NCI-H524 (cell line): ENCODE results near the gene EEF1G.
"Not testable (repeated sequence)": the region's sequence is repeated elsewhere in the genome, so short reads cannot be mapped to it uniquely, and the experiment has no call there.

ENCODE experiments used
- DNase-seq, 2 experiments: peaks; one replicate each; lab custom pipeline; 2025; lab: John Stamatoyannopoulos, UW

The EEF1G gene

GRCh38 chr11:62577046-62577714 lies 3.5 kb upstream of the EEF1G start:
- DNase-seq: no peak

- DNase-seq: no peak
Measured at GRCh38 chr11:62575837-62576236, 2.1 kb upstream of the EEF1G start.

- DNase-seq: no peak
Measured at GRCh38 chr11:62575156-62575555, 1.5 kb upstream of the EEF1G start.

GRCh38 chr11:62574363-62575071 lies 826 bp upstream of the EEF1G start:
- DNase-seq: peak in 1 of 2 experiments; percentile 73

- DNase-seq: peak in 1 of 2 experiments; percentile 37
Measured at GRCh38 chr11:62573006-62573591, 592 bp downstream of the EEF1G start.

- no peak for DNase-seq
Measured at GRCh38 chr11:62572431-62572830, 1.3 kb downstream of the EEF1G start.

- DNase-seq: not testable (repeated sequence)
Measured at GRCh38 chr11:62571493-62571892, 2.2 kb downstream of the EEF1G start.

GRCh38 chr11:62570903-62571302 lies 2.8 kb downstream of the EEF1G start:
- not testable (repeated sequence) for DNase-seq

GRCh38 chr11:62569611-62570010 lies 4.1 kb downstream of the EEF1G start:
- no peak for DNase-seq

- DNase-seq: no peak
Measured at GRCh38 chr11:62567018-62567633, 6.6 kb downstream of the EEF1G start.

- DNase-seq: no peak
Measured at GRCh38 chr11:62566247-62566646, 7.4 kb downstream of the EEF1G start.

- DNase-seq: no peak
Measured at GRCh38 chr11:62565100-62565802, 8.4 kb downstream of the EEF1G start.

GRCh38 chr11:62561677-62562230 lies 11.9 kb downstream of the EEF1G start:
- not testable (repeated sequence) for DNase-seq

GRCh38 chr11:62560566-62561103 lies 13.1 kb downstream of the EEF1G start:
- DNase-seq: peak; percentile 29 to 70

- DNase-seq: not testable (repeated sequence)
Measured at GRCh38 chr11:62559626-62560025, 14.1 kb downstream of the EEF1G start.

GRCh38 chr11:62559204-62559603 lies 14.5 kb downstream of the EEF1G start:
- DNase-seq: no peak

GRCh38 chr11:62558669-62559068 lies 15.0 kb downstream of the EEF1G start:
- DNase-seq: no peak

- DNase-seq: no peak
Measured at GRCh38 chr11:62556875-62557631, 16.6 kb downstream of the EEF1G start.

- DNase-seq: peak in 1 of 2 experiments; percentile 69
Measured at GRCh38 chr11:62556108-62556874, 17.4 kb downstream of the EEF1G start.
